HL-60 (cell line): ENCODE measurements around the gene ADAM15.

ENCODE experiments used
- CTCF ChIP-seq: IDR thresholded peaks from one replicate; pipeline ENCODE4 v1.5.1; 2011; ENCODE audit warnings: low read length, control low read depth, inconsistent platforms; ENCODE audit not compliant: insufficient read depth
- GABPA ChIP-seq: IDR thresholded peaks from 2 replicates; pipeline ENCODE4 v1.6.1; 2012; ENCODE audit warnings: low read depth
- POLR2AphosphoS5 ChIP-seq: IDR thresholded peaks from 2 replicates; pipeline ENCODE4 v1.6.1; 2012; ENCODE audit warnings: low read depth
- SPI1 ChIP-seq: IDR thresholded peaks from 2 replicates; pipeline ENCODE4 v1.6.1; 2012; ENCODE audit warnings: low read depth, mild to moderate bottlenecking, borderline replicate concordance

GRCh38 chr1:155039308-155039669, 11.8 kb upstream of the ADAM15 start:
- TF ChIP-seq POLR2AphosphoS5 (no peak), CTCF (no peak), SPI1 (no peak), GABPA (no peak)
